ENCODE results near the gene TMEM108.
A peak's percentile ranks its signal among the peaks of the same experiment; 100 is the strongest.

Gene TMEM108

GRCh38 chr3:133168025-133168401, 129.8 kb downstream of the TMEM108 start:
- no peak for DNase-seq

- DNase-seq: no peak
These were observed 131.3 kb downstream of the TMEM108 start for GRCh38 chr3:133169331-133170068.

- no peak for DNase-seq
These were observed 133.6 kb downstream of the TMEM108 start for GRCh38 chr3:133171831-133172230.

- DNase-seq: no peak
These were observed 143.4 kb downstream of the TMEM108 start for GRCh38 chr3:133181392-133182150.

- no peak for DNase-seq
These were observed 149.7 kb downstream of the TMEM108 start for GRCh38 chr3:133187870-133188379.

- no peak for DNase-seq
These were observed 150.8 kb downstream of the TMEM108 start for GRCh38 chr3:133188996-133189395.

GRCh38 chr3:133189893-133190292, 151.7 kb downstream of the TMEM108 start:
- no peak for DNase-seq

GRCh38 chr3:133191818-133192217, 153.6 kb downstream of the TMEM108 start:
- DNase-seq: no peak

GRCh38 chr3:133192363-133192945, 154.3 kb downstream of the TMEM108 start:
- no peak for DNase-seq

GRCh38 chr3:133192967-133193366, 154.8 kb downstream of the TMEM108 start:
- DNase-seq: no peak

- DNase-seq: no peak
These were observed 158.3 kb downstream of the TMEM108 start for GRCh38 chr3:133196527-133196926.

- no peak for DNase-seq
These were observed 159.4 kb downstream of the TMEM108 start for GRCh38 chr3:133197619-133198018.

- DNase-seq: no peak
These were observed 168.7 kb downstream of the TMEM108 start for GRCh38 chr3:133206921-133207320.

- no peak for DNase-seq
These were observed 170.0 kb downstream of the TMEM108 start for GRCh38 chr3:133208184-133208583.

- DNase-seq: peak; percentile 28
These were observed 171.8 kb downstream of the TMEM108 start for GRCh38 chr3:133209871-133210550.

- DNase-seq: peak; percentile 31
These were observed 172.5 kb downstream of the TMEM108 start for GRCh38 chr3:133210656-133211055.

GRCh38 chr3:133211449-133211848, 173.3 kb downstream of the TMEM108 start:
- peak; percentile 26 for DNase-seq

- DNase-seq: no peak
These were observed 173.7 kb downstream of the TMEM108 start for GRCh38 chr3:133211856-133212255.

GRCh38 chr3:133213937-133214336, 175.7 kb downstream of the TMEM108 start:
- DNase-seq: no peak

- no peak for DNase-seq
These were observed 189.6 kb downstream of the TMEM108 start for GRCh38 chr3:133227813-133228212.

- peak; percentile 43 for DNase-seq
These were observed 192.0 kb downstream of the TMEM108 start for GRCh38 chr3:133230195-133230594.

GRCh38 chr3:133236901-133237300, 198.7 kb downstream of the TMEM108 start:
- DNase-seq: no peak

- DNase-seq: no peak
These were observed 199.2 kb downstream of the TMEM108 start for GRCh38 chr3:133237380-133237779.

All from femur (tissue), 1 donor.